Glomerular visceral epithelial cell (primary cell): Measurements from ENCODE around the gene KRT2.

ENCODE experiments used
- DNase-seq: peaks from one replicate; pipeline ENCODE4 v3.0.0-alpha.2; 2016; ENCODE audit errors: extremely low spot score

The KRT2 gene

DNA sequence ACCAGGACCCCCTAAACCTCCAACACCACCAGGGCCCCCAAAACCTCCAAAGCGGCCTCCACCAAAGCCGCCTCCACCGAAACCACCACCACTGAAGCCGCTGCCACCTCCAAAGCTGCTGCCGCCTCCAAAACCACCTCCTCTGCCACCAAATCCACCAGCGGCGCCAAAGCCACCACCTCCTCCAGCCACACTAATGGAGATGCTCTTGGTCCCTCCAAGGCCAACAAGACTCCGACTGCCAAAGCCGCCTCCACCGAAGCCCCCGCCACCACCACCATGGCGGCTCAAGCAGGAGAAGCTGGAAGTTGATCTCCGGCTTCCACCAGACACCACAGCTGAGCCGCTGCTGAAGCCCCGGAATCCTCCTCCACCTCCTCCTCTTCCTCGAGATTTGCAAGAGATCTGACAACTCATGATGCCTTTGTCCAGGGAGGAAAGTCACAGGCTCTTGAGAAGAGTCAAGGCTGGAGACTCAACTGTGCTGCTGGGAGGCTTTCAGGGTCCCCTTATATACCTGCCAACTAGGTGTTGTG is at the start of gene KRT2:
KRT2 (minus strand) TSS at position 486 of the 536 bp plus-strand sequence; CDS start at position 417, 69 bp downstream.
- no peak for DNase-seq

DNA sequence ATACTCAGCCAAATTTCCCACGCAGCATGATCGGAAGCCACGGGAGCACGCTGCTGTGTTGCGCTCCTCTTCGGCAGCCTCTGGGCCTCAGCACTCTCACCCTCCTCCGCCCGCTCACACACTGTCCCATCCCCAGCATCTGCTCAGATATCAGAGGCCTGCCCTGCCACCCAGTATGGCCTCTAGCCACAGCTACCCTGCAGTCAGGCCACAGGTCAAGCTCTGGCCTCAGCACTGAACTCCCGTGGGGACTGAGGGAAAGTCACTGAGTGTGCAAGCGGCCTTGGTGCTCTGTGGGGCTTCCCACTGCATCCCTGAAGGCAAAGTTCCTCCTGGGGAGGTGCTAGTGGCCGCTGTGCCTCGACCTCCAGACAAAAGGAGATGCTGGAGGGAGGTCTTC is 49.3 kb upstream of the KRT2 start:
- DNase-seq: no peak

DNA sequence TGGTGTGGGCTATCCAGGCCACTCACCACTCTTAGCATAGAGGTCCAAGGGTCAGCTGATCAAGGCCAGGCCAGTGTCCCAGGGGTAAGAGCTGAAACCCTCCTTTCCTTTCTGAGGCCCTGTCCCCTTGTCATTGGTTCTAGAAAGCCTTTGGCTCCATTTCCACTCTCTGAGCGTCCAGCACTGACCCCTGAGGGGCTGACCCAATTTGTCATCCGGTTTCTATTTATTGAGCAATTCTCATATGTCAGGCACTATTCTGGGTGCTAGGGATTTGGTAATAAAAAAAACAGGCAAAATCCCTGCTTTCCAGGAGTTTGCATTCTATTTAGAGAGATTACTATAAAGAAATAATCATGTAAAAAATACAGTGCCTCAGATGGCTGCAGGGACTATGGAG is 47.9 kb upstream of the KRT2 start:
- DNase-seq: no peak

DNA sequence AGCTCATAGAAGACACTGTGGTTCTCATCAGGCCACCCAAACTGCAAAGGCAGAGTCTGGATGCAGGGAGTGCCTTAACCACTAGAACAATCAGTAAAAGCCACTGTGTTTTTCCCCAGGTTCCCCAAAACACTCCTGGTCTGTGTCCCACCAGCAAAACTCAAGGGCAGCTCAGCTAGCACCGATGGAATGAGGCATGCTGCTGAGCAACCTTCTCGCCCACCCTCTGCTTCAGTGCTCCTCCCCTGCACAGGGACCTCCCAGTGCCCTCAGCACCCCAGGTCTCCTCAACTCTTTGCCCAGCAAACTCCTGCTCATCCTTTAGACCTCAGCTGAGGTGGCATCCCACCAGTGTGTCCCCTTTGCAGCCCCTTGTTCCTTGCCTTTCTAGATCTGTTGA is 47.4 kb upstream of the KRT2 start:
- DNase-seq: no peak

GRCh38 chr12:52698651-52699340 is 46.8 kb upstream of the KRT2 start:
- DNase-seq: no peak

DNA sequence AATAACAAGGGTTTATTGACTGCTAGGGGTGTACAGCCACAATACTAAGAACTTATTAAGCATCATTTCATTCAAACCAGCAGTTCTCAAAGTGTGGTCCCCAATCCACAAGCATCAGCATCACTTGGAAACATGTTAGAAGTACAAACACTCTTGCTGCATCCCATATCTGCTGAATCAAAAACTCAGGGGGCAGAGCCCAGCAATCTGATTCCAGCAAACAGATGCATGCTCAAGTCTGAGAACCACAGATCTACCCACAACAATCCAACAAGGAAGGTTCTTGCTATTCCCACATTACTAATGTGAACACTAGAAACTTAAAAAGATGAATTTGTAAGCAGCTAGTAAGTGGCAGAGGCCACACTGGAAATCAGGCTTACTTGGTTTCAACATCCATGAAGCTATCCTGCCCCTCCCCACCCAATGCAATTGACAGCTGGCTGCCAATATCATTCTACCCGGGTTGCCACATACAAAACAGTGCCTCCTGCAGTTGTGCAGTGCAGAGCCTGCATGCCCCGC is 45.1 kb upstream of the KRT2 start:
- DNase-seq: no peak

GRCh38 chr12:52696588-52696987 is 44.6 kb upstream of the KRT2 start:
- DNase-seq: no peak

GRCh38 chr12:52695039-52695438 is 43.0 kb upstream of the KRT2 start:
- DNase-seq: no peak

DNA sequence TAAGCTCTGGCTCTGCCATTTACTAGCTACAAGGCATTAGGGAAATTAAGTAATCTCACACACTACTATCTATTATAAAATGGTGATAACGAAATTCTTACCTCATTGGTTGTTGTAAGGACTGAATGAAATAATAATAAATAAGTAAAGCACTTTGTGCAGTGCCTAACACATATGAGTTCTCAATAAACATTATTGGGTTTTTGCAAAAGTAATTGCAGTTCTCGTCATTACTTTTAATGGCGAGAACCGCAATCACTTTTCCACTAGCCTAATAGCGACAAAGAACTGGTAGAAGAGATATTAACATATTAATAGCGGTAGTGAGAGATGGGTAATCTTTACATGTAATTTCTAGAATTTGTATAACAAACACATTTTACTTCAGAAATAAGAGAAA is 42.1 kb upstream of the KRT2 start:
- no peak for DNase-seq

DNA sequence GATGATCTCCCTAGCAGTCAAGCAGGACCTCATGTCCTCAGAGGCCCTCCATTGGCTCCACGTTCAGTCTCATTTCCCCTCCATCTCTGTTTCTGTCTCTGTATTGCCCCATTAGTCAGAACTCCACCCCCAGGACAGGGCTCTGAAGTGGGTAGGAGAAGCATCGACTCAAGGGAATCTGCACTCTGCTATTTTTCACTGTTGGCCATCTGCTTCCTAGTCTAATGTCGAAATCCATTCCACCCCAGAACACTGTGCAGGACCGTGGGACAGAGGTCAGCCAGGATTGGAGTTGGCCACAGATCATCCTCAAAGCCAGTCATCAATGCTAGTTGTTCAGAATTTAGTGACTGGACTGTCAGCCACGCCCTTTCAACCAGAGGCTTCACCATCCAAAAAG is 41.2 kb upstream of the KRT2 start:
- DNase-seq: no peak

- no peak for DNase-seq
Measured at GRCh38 chr12:52692254-52692653, 40.2 kb upstream of the KRT2 start.

DNA sequence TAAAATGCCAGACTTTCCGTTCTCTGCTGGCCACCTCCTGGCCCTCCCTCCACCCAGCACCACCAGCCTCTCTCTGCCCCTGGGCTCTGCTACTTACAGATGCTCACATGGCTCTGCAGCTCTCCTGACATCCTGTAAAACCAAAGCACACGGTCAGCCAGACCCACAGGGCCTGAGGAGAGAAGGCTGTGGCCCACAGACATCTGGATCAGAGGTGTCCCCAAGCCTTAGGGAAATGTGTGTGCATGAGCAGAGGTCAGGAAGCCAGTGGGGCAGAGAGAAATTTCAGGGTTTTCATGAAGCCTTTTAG is 39.8 kb upstream of the KRT2 start:
- no peak for DNase-seq

- peak; percentile 1 for DNase-seq
Measured at GRCh38 chr12:52691076-52691840, 39.2 kb upstream of the KRT2 start.

GRCh38 chr12:52690351-52691075 is 38.5 kb upstream of the KRT2 start:
- no peak for DNase-seq

- DNase-seq: no peak
Measured at GRCh38 chr12:52689936-52690335, 37.9 kb upstream of the KRT2 start.

DNA sequence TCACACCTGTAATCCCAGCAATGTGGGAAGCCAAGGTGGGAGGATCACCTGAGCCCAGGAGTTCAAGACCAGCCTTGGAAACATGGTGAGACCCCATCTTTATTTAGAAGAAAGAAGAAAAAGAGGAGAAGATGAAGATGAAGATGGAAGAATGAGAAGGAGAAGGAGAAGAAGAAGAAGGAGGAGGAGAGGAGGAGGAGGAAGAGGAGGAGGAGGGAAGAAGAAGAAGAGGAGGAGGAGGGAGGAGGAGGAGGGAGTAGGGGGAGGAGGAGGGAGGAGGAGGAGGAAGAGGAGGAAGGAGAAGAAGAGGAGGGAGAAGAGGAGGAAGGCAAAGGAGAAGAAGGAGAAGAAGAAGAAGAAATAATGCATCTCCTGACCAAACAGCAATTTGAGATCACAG is 37.2 kb upstream of the KRT2 start:
- DNase-seq: no peak

GRCh38 chr12:52688481-52688880 is 36.5 kb upstream of the KRT2 start:
- no peak for DNase-seq

GRCh38 chr12:52687497-52688385 is 35.7 kb upstream of the KRT2 start:
- no peak for DNase-seq

- no peak for DNase-seq
Measured at GRCh38 chr12:52686756-52687487, 34.9 kb upstream of the KRT2 start.

GRCh38 chr12:52686063-52686462 is 34.1 kb upstream of the KRT2 start:
- no peak for DNase-seq

DNA sequence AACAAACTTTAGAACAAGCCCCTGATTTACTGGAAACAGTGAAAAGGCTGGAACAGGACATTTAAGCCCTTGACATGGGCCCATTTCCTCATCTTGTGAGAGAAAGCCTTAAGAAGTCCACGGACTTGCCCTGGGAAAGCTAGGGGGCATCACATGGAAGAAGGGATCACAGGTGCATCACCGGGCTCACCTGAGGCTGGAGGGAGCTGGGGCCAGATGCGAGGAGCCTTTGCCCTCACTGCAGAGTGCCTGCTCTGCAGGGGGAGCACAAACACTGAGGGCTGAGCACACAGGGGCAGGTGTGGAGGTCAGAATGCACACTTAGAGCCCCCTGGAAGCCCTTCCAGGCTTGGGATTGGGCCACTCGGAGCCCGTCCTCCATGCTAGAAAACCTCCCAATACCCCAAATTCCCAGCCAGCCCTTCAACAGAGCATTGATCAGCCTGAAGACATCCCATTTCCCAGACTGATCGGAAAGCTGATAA is 33.4 kb upstream of the KRT2 start:
- no peak for DNase-seq
